Peyer's patch (tissue), 4 donors: ENCODE results near the gene LCE1A.

Source experiments
- POLR2A ChIP-seq, 2 donors: fragments of 450-650 bp; IDR thresholded peaks; one replicate each; pipeline ENCODE4 v1.5.1; 2017; ENCODE audit warnings: antibody characterized with exemption in 2 of 2, mild to moderate bottlenecking in 2 of 2, moderate library complexity in 2 of 2
- TF ChIP-seq, protein P1 (sequence below), 6 experiments: fragments of 450-650 bp in 4 of 6; fragments of 200-600 bp in 2 of 6; sonication (generic) in 1 of 6; IDR thresholded peaks; one replicate each; pipeline ENCODE4 v1.5.1; 2017 to 2019; ENCODE audit warnings: antibody characterized with exemption in 6 of 6, mild to moderate bottlenecking in 3 of 6, moderate library complexity in 1 of 6

- TF ChIP-seq, protein P1, sequence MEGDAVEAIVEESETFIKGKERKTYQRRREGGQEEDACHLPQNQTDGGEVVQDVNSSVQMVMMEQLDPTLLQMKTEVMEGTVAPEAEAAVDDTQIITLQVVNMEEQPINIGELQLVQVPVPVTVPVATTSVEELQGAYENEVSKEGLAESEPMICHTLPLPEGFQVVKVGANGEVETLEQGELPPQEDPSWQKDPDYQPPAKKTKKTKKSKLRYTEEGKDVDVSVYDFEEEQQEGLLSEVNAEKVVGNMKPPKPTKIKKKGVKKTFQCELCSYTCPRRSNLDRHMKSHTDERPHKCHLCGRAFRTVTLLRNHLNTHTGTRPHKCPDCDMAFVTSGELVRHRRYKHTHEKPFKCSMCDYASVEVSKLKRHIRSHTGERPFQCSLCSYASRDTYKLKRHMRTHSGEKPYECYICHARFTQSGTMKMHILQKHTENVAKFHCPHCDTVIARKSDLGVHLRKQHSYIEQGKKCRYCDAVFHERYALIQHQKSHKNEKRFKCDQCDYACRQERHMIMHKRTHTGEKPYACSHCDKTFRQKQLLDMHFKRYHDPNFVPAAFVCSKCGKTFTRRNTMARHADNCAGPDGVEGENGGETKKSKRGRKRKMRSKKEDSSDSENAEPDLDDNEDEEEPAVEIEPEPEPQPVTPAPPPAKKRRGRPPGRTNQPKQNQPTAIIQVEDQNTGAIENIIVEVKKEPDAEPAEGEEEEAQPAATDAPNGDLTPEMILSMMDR (IDR thresholded peaks at IDR 0.05), result no peak
- no peak for TF ChIP-seq POLR2A (IDR thresholded peaks at IDR 0.05)
Observed at GRCh38 chr1:152871731-152872126, 44.5 kb downstream of the LCE1A start.
